HuH-7 (cell line): ENCODE measurements around the gene LINGO3.

Experiments
- DNase-seq: peaks from one replicate; pipeline ENCODE4 v3.0.0; 2011; ENCODE audit warnings: low spot score

Gene LINGO3

DNA sequence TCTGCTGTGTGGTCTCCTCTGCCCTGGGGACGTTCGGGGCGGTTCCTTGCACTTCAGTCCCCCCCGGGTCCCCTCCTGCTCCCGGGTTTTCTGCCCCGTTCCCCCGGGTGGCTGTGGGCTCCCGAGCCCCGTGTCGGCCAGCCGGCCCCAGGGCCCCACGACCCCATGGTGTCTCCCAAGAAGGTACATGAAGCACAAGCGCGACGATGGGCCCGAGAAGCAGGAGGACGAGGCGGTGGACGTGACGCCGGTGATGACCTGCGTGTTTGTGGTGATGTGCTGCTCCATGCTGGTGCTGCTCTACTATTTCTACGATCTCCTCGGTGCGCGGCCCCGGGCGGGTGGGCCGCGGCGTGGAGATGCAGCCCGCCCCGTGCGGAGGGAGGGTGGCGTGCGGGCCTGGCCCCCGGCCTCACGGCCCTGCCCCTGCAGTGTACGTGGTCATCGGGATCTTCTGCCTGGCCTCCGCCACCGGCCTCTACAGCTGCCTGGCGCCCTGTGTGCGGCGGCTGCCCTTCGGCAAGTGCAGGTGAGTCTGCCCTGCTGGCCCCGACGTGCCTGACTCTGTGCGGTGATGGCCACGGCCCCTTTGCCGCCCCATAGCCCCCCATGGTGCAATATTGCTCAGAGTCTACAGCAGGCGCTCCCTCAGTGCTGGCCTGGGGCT, 31.8 kb upstream of the LINGO3 start:
- no peak for DNase-seq

DNA sequence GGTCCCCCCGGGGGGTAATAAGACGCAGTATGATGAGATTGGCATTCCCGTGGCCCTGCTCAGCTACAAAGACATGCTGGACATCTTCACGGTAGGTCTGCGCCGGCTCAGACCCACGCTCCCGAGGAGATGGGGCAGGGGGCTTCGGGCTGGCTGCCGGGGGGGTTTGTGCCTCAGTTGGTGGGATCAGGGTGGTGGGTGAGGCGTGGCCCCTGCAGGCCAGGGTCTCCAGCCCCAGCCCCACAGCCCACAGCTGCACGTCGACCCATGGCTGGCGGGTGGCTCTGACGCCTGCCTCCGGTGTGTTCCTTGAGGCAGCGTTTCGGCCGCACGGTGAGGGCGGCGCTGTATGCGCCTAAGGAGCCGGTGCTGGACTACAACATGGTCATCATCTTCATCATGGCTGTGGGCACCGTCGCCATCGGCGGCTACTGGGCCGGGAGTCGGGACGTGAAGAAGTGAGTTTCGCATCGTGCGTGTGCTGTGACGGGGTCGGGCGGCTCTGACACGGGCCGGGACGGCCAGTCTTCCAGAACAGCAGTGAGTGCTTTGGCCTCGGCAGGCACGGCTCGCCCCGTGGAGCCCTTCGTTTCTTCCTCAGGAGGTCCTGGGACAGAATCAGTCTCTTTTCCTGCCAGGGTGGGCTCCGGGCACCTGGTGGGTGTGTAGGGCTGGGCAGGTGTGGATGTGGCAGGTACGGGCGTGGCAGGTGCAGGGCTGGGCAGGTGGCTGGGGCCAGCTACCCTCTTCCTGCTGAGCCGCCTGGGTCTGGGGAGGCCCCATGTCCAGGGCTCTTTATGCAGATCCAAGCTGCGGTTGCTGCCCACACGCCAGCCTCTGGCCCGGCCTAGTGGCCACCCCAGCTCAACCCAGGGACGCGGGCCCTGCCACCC, 31.0 kb upstream of the LINGO3 start:
- DNase-seq, result no peak

DNA sequence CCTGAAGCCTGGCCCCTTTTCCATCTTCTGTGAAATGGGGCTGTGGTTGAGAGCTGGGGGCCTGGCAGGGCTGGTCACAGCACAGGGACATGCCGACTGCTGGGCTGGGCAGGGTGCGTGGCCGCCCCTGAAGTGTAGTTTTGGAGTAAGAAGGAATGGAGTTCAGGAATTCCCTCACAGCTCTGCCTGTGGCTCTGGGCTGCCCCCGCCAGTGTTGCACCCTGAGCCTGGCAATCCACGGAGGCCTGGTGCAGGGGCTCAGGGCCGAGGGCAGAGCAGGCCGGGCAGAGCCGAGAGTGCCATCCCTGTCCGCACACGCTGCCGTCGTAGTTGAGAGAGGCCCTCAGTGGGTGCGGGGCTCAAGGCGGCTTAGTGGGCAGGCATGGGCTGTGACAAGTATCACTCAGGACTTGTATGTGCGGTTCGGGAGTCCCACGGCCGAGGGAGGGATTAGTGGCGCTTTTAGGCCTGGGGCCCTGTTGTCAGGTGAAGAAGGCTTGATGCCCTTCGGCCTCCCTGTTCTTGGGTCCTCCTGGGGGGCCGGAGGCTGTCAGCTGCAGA, 30.2 kb upstream of the LINGO3 start:
- no peak for DNase-seq

DNA sequence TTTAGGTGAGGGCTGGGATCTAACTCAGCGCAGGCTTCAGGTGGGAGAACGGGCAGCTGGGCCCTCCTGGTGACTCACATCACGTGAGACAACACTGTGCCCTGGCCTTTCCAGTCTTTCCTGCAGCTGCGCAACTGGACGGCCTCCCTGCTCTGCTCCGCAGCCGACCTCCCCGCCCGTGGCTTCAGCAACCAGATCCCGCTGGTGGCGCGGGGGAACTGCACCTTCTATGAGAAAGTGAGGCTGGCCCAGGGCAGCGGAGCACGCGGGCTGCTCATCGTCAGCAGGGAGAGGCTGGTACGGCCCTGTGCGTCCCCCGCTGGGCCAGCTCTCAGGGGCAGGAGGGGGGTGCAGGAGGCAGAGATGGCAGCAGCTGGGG, 29.4 kb upstream of the LINGO3 start:
- peak; percentile 65 for DNase-seq

DNA sequence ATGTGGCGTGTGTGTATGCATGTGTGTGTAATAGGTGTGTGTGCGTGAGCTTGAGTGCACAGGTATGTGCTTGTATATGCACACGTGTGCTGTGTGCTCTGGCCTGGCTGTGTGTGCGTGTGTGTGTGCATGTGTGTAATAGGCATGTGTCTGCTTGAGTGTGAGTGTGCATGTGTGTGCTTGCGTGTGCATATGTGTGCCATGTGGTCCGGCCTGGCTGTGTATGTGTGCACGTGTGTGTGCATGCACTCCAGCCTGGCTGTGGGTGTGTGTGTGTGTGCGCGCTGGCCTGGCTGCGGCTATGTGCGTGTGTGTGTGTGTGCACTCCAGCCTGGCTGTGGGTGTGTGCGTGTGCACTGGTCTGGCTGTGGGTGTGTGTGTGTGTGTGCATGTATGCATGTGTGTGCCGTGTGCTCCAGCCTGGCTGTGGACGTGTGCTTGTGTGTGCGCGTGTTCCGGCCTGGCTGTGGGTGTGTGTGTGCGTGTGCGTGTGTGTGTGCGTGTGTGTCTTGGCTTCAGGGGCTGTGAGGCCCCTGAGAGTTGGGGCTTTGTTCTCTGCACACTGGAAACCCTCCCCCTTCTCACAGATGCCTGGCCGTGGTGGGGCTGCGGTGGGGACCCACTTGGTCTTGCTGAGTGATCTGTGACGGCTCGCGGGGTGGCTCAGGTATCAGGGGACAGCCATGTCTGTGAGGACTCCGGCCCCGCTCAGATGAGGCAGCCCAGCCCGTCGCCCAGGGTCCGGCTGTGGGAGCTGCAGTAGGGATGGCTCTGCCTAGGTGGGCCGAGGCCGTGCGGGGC, 28.8 kb upstream of the LINGO3 start:
- DNase-seq, result no peak

DNA sequence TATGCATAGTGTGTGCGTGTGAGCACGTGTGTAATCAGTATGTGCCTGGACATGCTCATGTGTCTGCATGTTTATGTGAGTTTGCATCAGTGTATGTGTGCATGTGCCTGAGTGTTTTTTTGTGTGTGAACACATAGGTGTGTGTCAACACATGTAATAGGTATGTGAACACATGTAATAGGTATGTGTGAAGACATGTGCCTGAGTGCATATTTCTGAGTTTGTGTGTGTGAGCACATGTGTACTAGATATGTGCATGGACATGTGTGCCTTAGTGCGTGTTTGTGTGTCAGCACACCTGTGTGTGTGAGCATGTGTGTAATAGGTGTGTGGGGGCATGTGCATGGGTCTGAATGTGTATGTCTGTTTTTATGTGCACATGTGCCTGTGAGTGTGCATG, 27.9 kb upstream of the LINGO3 start:
- DNase-seq, result no peak

DNA sequence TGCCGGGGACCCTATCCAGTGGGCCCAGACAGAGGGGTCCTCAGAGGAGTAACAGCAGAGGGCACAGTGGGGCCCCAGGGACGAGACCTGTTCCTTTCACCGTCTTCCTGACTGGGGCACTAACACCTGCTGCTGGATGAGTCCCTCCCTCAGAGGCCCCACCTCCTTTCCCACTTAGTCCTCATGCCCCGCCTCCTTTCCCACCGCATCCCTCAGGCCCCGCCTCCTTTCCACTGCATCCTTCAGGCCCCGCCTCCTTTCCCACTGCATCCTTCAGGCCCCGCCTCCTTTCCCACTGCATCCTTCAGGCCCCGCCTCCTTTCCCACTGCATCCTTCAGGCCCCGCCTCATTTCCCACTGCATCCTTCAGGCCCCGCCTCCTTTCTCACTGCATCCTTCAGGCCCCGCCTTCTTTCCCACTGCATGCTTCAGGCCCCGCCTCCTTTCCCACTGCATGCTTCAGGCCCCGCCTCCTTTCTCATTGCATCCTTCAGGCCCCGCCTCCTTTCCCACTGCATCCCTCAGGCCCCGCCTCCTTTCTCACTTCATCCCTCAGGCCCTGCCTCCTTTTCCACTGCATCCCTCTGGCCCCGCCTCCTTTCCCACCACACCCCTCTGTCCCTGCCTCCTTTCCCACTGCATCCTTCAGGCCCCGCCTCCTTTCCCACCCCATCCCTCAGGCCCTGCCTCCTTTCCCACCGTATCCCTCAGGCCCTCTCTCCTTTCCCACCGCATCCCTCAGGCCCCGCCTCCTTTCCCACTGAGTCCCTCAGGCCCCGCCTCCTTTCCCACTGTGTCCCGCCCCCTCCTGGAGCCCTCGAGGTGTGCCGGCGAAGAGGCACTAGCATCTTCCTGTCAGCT, 27.3 kb upstream of the LINGO3 start:
- DNase-seq, result no peak

DNA sequence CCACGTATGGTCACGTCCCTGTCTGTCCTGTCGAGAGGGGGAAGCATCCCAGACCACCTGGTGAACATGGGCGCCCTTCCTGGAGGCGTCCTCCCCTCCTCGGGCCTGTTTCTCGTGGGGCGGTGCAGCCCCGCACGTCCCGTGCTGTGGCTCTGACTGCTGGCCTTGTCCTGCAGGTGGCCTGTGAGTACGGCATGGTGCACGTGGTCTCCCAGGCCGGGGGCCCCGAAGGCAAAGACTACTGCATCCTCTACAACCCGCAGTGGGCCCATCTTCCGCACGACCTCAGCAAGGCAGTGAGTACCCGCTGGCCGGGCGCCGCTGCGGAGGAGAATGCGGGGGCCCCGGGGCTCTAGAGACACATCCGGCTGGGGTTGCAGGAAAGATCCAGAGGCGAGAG, 26.5 kb upstream of the LINGO3 start:
- DNase-seq, result no peak

DNA sequence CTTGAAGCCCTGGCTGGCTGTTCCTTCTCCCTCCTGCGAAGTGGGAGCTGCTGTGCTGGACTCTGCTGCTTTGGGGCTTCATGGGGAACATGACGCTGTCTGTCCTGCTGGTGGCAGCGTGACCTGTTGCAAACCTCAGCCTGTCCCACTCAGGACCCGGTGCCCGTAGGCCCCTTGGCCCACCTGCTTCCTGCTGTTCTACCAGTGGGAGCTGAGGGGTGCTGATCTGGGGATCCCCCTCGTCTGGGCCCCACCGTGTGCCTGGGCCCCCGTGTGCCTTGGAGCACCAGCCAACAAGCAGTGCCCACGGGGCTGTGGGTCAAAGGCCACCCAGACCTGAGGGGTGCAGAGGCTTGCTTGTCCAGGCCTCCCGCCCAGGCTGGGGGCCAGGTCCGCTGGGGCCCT, 25.9 kb upstream of the LINGO3 start:
- DNase-seq, result peak; percentile 34

DNA sequence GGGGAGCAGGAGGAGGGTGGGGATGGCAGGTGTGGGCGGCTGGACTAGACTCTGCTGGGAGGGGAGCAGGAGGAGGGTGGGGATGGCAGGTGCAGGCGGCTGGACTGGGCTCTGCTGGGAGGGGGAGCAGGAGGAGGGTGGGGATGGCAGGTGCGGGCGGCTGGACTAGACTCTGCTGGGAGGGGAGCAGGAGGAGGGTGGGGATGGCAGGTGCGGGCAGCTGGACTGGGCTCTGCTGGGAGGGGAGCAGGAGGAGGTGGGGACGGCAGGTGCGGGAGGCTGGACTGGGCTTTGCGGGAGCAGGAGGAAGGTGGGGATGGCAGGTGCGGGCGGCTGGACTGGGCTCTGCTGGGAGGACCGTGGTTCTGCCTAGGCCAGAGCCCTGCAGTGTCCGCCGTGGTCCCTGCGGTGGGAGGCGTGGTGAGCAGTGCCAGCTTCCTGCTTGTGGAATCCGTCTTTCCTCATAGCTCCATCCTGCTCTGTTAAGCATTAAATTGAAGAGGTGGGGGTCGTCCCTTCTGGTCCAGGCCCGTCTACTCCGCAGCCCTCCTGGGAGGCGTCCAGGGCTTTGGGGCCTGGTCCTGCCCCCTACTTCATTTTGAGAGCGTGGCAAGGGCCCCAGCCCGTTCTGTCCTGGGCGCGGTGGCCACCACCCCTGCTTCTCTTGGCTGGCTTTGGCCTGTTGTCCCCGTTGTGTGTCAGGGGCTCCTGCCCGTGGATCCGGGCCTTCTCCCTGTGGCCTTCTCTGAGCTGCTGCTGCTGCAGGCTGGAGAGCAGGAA, 25.3 kb upstream of the LINGO3 start:
- DNase-seq, result no peak

DNA sequence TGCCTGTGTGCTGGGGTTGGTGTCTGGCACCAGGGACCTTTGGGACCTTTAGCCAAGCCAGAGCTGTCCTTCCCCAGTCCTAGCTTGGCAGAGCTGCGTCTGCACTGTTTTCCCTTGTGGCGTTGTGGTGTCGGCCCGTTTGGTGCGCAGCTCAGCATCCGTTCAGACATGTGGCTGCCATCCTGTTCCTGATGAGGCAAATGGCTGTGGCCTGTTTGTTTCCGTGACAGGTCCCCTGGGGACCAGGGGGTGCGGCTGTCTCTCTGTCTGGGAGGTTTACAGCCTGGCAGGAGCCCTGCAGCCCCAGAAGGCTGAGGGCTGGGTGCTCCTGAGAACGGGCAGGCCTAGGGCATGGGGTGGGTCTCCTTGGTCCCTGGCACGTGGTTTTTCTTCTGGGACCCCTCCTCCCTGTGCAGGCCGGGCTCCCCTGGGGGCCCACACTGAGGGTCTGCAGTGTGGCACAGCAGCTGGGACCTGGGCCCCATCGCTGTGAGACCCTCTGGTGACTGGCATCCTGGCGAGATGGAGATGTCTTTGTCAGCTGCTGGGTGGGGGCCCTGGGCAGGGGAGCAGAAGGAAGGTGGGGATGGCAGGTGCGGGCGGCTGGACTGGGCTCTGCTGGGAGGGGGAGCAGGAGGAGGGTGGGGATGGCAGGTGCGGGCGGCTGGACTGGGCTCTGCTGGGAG, 24.5 kb upstream of the LINGO3 start:
- DNase-seq, result no peak

DNA sequence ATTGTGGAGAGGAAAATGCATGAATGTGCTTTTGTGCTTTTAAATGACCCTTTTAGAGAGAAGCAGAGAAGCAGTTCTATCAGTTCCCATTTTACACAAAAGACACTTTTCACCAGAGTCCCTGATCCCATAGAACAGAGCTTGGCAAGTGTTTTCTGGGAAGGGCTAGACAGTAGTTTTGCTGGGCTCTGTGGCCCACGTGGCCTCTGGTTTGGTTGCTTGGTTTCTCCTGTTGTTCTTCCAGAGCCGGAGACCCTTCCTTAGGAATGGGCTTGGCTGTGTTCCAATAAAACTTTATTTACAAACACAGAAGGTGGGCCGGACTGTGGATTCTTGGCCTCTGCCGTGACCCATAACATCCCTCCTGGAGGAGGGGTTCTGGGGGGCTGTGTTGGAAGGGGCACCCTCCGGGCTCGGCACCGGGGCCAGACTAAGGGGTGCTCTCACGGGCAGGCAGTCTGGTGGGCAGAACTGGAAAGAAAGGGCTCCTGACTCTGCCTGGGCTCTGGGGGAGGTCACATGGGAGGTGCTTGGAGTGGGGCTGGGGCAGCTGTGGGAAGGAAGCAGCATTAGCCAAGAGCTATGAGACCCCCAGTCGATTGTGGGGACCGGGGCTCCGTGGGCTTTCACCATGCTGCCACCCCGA, 23.8 kb upstream of the LINGO3 start:
- DNase-seq, result no peak

DNA sequence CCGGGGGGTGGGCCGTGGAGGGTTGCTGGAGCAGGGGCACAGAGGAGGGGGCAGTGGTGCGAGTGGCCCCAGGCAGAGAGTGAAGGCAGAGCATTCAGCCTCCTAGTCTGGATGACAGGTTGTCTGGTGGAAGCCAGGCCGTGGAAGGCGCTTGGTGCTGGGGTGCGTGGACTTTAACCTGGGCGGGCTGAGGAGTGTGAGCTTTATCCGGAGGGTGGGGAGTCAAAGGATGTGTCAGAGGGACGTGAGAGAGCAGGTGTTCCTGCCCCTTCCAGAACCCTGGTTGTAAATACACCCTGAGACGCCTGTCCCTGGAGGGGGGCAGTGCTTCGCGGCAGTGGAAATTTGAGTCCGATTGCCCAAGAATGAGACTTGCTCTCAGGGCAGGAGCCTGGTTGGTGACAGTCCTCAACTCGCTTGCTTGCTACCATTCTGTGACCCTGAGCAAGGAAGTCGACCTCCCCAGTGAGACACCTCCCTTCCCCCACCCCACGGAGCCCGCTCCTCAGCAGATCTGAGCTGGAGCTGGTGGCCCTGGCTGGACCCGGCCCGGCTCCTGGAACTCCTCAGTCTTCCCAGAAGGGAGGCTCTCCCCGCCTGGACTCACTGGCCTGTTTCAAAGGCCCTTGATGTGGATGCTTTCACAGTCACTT, 22.8 kb upstream of the LINGO3 start:
- DNase-seq, result peak; percentile 90

DNA sequence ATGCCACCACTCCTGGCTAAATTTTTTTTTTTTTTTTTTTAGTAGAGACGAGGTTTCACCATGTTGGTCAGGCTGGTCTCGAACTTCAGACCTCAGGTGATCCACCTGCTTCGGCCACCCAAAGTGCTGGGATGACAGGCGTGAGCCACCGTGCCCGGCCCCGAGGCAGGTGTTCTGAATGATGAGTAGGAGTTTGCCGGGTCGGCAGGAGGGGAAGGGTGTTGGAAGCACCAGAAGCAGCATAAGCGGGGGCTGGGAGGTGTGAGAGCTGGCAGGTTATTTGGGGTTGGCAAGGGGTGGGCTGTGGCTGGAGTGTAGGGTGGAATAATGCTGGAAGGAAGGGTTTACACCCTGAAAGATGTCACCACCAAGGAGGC, 22.3 kb upstream of the LINGO3 start:
- no peak for DNase-seq

DNA sequence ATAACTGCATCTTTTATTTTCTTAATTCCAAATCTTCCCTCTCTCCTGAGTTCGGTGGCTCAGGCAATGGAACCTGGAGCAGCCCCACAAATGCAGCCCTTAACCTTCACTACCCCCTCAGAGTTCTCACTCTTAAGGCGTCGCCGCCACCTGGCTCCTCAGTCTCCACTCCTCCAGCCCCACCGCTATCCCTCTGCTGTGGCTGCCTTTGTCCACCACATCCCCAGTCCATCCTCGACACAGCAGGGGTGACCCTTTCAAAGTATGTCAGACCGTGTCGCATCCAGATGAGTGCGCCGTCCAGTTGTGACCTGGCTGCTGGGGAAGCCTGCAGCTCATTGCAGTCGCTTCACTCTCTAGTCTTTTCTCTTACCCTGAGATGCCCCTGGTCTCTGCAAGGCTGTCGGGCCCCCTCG, 21.6 kb upstream of the LINGO3 start:
- peak; percentile 44 for DNase-seq

DNA sequence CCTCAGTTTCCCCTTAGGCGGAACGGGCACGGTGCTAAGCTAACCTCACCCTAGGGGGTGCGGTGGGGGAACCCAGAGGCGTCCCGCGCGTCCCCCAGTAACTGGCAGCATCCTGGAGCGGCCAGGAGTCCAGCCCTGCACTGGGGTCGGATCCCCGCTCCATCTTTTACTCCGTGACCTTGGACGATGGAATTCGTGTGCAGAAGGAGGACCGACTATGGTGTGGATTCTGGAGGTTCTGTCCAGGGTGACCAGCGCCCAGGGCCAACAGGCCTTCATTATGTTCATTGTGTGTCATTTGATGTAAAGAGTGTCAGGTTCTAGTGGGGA, 21.2 kb upstream of the LINGO3 start:
- DNase-seq, result no peak

DNA sequence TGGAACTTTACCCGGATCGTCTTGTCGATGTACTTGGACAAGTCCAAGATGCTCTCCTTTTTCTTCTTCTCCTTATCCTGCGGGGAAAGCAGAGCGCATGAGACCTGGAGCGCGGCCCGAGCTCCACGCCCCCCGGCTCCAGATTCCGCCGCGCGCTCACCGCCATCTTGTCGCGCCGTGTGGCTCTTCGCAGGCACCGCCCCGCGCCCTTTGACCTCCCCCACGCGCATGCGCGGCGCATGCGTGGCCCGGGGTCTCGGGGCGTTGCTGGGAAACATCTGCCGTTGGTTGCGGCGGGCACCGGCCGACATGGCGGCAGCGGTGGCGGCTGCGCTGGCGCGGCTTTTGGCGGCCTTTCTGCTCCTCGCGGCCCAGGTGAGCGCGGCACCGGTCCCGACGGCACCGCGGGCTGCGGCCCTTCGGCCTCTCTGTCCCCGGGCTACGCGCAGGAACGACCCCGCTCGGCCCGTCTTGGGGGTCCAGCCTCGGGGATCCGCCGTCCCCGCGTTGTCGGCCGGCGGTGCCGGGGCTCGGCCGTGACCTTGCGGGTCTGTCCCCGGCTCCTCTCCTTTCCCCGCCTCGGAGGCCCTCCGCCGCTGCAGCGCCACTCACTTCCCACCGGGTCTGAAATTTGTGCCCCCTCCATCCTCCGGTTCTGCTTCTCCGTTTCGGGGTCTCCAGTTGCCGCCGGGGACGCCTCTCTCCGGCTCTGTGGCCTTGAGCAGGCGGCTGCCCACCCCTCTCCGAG, 20.6 kb upstream of the LINGO3 start, which contains the start of the genes LSM7 and SPPL2B:
Gene LSM7, minus strand, starts transcription at position 186 of the 748 bp plus-strand sequence. Its CDS starts 20 bp downstream, at position 166.
Gene SPPL2B, plus strand, starts transcription at position 284 of the 748 bp plus-strand sequence. Its CDS starts 26 bp downstream, at position 310.
- peak; percentile 99 for DNase-seq

DNA sequence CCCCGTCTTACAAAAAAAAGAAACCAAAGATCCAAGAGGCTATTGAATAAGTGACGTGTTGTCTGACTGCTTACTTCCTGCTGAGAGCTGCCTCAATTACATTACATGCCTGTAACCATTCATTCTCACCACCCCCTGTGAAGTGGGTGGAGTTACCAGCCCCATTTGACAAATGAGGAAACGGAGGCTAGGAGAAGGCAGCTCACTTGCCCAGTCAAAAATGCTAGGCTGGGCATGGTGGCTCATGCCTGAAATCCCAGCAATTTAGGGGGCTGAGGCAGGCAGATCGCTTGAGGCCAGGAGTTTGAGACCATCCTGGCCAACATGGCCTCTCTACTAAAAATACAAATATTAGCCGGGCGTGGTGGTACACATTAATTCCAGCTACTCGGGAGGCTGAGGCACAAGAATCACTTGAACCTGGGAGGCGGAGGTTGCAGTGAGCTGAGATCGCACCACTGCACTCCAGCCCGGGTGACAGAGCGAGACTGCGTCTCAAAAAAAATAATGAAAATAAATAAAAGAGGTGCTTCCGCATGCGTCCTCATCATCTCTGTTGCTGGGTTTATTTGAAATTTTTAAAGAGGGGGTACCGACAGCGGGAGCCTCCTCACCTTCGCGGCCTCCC, 19.9 kb upstream of the LINGO3 start:
- no peak for DNase-seq
